OCI-M1 (cell line): ENCODE measurements around the gene ITPK1.
A peak's percentile ranks its signal among the peaks of the same experiment; 100 is the strongest.

ENCODE experiments used
- DNase-seq: peaks from one replicate; lab custom pipeline; 2025; lab: John Stamatoyannopoulos, UW

ITPK1 gene

GRCh38 chr14:92988786-92989755, 126.7 kb downstream of the ITPK1 start:
- no peak for DNase-seq

DNA sequence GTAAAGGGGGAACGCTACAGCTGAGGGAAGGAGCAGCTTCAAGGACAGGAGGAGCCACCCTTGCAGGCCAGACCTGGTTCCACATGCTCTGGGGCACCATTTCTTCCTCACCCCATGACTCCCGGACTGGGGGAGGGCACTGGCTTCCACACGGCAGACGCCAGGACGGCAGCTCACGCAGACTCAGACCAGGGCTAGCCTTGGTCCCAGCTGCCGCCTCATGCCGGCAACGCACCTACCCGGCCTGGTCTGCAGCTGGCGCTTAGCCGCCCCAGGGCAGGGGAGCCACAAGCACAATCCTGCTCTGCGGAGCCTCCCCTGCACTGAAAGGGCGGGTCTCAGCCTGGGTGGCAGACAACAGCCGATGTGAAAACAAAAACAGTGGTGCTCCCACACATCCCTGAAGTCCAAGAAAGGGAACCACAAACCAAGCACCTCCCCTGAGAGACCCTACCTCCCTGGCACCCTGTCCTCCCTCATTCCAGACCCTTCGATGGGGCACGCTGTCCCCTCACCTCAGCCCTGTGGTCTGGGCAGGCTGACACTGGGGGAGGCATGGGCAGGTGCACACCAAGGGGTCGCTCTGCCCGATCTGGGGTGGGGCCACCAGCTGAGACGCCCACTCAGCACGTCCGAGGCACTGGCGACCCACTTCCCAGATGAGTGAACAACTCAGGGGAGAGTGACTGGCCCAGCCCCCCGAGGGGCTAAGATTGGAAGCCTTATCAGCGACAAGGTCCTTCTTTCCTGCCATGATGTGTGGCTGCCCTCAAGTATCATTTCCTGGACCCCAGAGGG, 127.8 kb downstream of the ITPK1 start:
- DNase-seq: no peak

GRCh38 chr14:92987148-92987570, 128.6 kb downstream of the ITPK1 start:
- DNase-seq: no peak

GRCh38 chr14:92986254-92987147, 129.2 kb downstream of the ITPK1 start:
- DNase-seq: no peak

- no peak for DNase-seq
These were observed 130.2 kb downstream of the ITPK1 start for GRCh38 chr14:92985521-92985920.

GRCh38 chr14:92984896-92985295, 130.8 kb downstream of the ITPK1 start:
- no peak for DNase-seq

DNA sequence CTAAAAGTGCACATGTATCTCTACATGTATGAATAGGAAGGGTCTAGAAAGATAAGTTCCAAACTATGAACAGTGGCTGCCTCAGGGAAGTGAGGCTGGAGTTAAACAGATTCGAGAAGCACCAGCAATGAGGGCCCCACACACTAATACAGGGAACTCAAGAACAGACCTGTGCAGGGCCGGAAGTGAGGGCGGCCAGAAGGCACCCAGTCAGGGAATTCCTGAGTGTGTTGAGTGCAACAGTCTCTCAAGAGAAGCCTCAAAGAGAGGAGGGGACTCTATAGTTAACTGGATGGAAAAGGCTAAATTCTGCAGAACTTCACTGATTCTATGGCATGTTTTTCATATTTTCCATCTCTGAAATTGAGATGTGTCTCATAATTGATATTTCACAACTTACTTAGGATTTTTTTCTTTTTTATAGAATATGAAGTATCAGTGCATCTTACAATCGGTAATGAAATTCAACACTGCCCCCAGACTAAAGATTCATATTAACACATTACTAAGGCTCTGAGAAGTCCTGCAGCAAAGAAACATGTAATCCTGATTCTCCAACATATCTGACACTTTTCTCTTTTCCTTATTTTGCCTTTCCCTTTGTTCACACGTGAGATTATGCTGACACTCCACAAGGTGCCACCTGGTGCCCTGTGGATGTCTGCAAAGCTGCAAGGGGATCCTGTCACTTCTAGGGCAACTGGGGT, 131.5 kb downstream of the ITPK1 start:
- DNase-seq: no peak

DNA sequence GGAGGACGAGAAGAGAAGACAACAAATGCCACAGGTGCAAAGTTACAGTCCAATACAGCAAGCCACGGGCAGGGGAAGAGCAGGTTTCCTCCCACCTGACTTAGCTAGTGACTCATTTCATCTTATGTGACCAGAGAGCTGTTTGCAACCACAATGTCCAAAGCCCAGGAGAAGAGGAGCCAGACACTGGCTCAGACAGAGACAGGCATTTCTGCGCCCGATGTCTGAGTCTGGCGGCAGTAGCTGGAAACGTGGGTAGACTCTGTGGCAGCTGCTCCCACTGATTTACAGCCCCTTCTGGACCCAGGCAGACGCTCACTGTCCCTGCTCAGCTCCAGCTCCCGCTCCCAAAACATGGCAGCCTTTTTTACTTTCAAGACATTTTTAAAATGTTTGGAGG, 132.8 kb downstream of the ITPK1 start:
- no peak for DNase-seq

- DNase-seq: no peak
These were observed 134.0 kb downstream of the ITPK1 start for GRCh38 chr14:92981726-92982125.

GRCh38 chr14:92980866-92981265, 134.9 kb downstream of the ITPK1 start:
- DNase-seq: no peak

DNA sequence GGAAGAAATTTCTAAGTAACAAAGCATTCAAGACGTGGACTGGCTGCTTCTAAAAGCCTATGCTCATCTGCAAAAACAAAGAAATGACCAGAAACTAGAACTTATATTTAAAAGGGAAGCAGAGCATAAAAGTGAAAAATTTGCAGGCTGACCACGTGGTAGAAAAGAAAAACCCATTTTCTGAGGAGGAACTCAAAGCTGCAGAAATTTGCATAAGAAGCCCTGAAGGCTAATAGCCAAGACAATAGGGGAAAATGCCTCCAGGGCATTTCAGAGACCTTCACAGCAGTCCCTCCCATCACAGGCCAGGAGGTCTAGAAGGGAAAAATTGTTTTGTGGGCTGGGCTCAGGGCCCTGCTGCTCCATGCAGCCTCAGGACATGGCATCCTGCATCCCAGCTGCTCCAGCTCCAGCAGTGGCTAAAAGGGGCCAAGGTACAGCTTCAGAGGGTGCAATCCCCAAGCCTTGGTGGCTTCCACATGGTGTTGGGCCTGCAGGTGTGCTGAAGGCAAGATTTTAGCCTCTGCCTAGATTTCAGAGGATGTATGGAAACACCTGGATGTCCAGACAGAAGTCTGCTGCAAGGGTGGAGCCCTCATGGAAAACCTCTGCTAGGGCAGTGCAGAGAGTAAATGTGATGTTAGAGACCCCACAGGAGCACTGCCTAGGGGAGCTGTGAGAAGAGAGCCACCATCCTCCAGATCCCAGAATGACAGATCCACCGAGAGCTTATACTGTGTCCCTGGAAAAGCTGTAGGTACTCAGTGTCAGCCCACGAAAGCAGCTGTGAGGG, 137.3 kb downstream of the ITPK1 start:
- peak; percentile 1 for DNase-seq

GRCh38 chr14:92976268-92976667, 139.5 kb downstream of the ITPK1 start:
- no peak for DNase-seq

GRCh38 chr14:92974541-92975345, 141.0 kb downstream of the ITPK1 start:
- no peak for DNase-seq

DNA sequence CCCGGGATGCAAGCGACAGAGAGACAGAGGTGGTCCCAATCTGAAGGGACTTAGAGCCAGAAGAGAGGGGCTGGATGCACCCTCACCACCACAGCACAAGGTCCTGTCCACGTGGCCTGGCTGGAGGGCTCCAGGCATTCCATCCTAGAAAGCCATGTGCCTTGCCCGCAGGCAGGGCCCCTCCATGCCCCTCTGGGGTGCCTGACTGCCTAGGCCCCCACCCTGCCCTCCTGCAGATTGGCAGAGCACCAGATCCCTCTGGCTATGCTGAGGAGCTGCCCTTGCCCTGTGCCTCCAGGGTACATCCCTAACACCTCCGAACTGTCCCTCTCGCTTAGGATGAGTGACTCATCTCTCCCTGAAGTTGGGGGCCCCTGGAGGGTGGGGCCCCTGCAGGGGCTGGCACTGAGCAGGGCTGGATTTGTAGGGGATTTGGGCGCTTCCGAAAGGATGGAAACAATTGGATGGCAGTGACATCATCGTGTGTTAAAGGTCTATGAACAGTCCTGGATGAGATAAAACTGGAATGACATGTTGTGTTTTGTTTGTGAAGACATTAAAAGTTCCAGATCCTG, 141.8 kb downstream of the ITPK1 start:
- DNase-seq: no peak

- DNase-seq: peak; percentile 31
These were observed 142.4 kb downstream of the ITPK1 start for GRCh38 chr14:92973261-92973797.

DNA sequence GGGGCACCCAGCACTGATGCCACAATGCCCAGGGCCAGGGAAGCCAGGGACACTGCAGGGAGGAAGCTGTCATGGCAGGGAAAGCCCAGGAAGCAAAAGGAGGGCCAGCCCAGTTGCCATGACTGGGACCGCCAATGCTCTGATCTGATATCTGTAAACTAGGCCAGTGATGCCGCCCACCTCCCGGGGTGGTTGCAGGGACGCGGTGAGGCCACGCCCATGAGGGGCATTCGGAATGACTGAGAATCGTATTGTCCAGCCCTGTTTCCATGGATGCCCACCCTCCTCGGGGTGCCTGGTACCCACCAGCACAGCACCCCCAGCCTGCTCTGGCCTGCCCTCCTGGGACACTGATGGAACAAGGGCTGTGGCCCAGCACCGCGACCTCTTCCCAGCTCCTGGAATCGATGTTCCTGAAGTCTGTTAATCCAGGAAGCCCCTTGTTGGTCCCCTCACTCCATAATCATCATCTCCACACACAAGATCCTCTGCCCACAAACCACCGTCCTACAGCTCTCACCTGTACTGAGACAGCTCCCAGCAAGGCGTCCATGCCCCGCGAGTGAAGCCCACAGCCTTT, 144.0 kb downstream of the ITPK1 start:
- DNase-seq: no peak

- DNase-seq: no peak
These were observed 145.5 kb downstream of the ITPK1 start for GRCh38 chr14:92970271-92970670.

- no peak for DNase-seq
These were observed 145.9 kb downstream of the ITPK1 start for GRCh38 chr14:92969871-92970270.

DNA sequence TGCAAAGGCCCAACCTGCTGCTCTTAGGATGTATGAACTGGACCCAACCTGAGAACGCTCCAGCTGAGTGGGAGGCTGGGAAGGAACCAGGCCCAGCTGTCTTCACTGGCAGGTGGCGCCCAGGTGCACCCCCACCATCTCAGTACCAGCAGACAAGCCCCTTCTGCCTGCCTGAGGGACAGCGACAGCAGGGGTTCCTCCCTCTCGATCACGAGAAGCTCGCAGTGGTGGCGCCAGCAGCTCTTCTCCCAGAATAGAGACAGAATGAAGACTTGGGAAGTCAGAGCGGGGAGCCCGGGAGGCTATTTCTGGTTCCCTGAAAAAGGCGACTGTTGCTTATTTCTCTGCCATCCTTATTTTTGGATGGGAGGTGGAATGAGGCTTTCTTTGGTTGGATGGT, 146.3 kb downstream of the ITPK1 start:
- no peak for DNase-seq
